Fibroblast of mammary gland (primary cell): ENCODE measurements around the gene TMEFF1.

ENCODE experiments used
- DNase-seq: peaks from one replicate; pipeline ENCODE4 v3.0.0-alpha.2; 2010; ENCODE audit warnings: low read depth
- H3K4me3 ChIP-seq: 2 replicates; pipeline ENCODE4 v1.5.1; 2011; ENCODE audit warnings: low read depth, mild to moderate bottlenecking, low read length, moderate library complexity; ENCODE audit not compliant: control insufficient read depth
- CTCF ChIP-seq: conservative IDR thresholded peaks from 2 replicates; pipeline ENCODE4 v1.5.1; 2011; ENCODE audit warnings: low read depth, low read length, inconsistent platforms; ENCODE audit not compliant: control insufficient read depth, insufficient read depth

TMEFF1 gene

GRCh38 chr9:100581081-100581480 lies 108.1 kb downstream of the TMEFF1 start:
- no peak for DNase-seq
- TF ChIP-seq CTCF, result no peak
- no peak overlapping the region for H3K4me3 ChIP-seq

- TF ChIP-seq CTCF, result no peak
- no peak overlapping the region for H3K4me3 ChIP-seq
- DNase-seq, result no peak
These were observed 108.7 kb downstream of the TMEFF1 start for GRCh38 chr9:100581661-100582060.

- DNase-seq, result no peak
- TF ChIP-seq CTCF, result no peak
- no peak overlapping the region for H3K4me3 ChIP-seq
These were observed 110.3 kb downstream of the TMEFF1 start for GRCh38 chr9:100583014-100583802.

GRCh38 chr9:100584951-100585350 lies 112.0 kb downstream of the TMEFF1 start:
- no peak for DNase-seq
- no peak overlapping the region for H3K4me3 ChIP-seq
- TF ChIP-seq CTCF, result no peak

GRCh38 chr9:100586093-100586492 lies 113.1 kb downstream of the TMEFF1 start:
- H3K4me3 ChIP-seq, result no peak overlapping the region
- DNase-seq, result no peak
- no peak for TF ChIP-seq CTCF

GRCh38 chr9:100587375-100587774 lies 114.4 kb downstream of the TMEFF1 start:
- no peak for DNase-seq
- H3K4me3 ChIP-seq, result no peak overlapping the region
- TF ChIP-seq CTCF, result no peak
